Parathyroid adenoma (tissue), 2 donors: ENCODE results near the gene STXBP6.
A peak's percentile ranks its signal among the peaks of the same experiment; 100 is the strongest.

Experiments
- H2AFZ ChIP-seq: fragments of 300-600 bp; sonication (generic); one replicate; pipeline ENCODE4 v1.7.0; 2017; ENCODE audit warnings: antibody characterized with exemption, mild to moderate bottlenecking
- H3K27ac ChIP-seq: fragments of 300-600 bp; sonication (generic); one replicate; pipeline ENCODE4 v1.7.0; 2017
- H3K27me3 ChIP-seq: fragments of 300-600 bp; sonication (generic); one replicate; pipeline ENCODE4 v1.7.0; 2017; ENCODE audit warnings: low read length; ENCODE audit not compliant: control insufficient read depth, insufficient read depth
- H3K36me3 ChIP-seq: fragments of 300-600 bp; sonication (generic); one replicate; pipeline ENCODE4 v1.7.0; 2017; ENCODE audit warnings: low read length; ENCODE audit not compliant: control insufficient read depth, insufficient read depth
- H3K4me1 ChIP-seq: fragments of 300-600 bp; sonication (generic); one replicate; pipeline ENCODE4 v1.7.0; 2017; ENCODE audit warnings: control low read depth
- H3K4me2 ChIP-seq: fragments of 300-600 bp; sonication (generic); one replicate; pipeline ENCODE4 v1.7.0; 2017; ENCODE audit warnings: low read length
- H3K4me3 ChIP-seq: fragments of 300-600 bp; sonication (generic); one replicate; pipeline ENCODE4 v1.7.0; 2017; ENCODE audit warnings: low read depth, low read length
- H3K79me2 ChIP-seq: fragments of 300-600 bp; sonication (generic); one replicate; pipeline ENCODE4 v1.7.0; 2017; ENCODE audit warnings: control low read depth
- H3K9ac ChIP-seq: fragments of 300-600 bp; sonication (generic); one replicate; pipeline ENCODE4 v1.7.0; 2017; ENCODE audit warnings: mild to moderate bottlenecking
- H3K9me3 ChIP-seq: fragments of 300-600 bp; sonication (generic); one replicate; pipeline ENCODE4 v1.7.0; 2017; ENCODE audit warnings: low read length; ENCODE audit not compliant: control insufficient read depth
- TF ChIP-seq, protein P1 (sequence below): fragments of 300-600 bp; sonication (generic); IDR thresholded peaks from one replicate; pipeline ENCODE4 v1.7.0; 2017; ENCODE audit warnings: antibody characterized with exemption, mild to moderate bottlenecking
- donor health status: primary hyperparathyroidism.

STXBP6 gene

DNA sequence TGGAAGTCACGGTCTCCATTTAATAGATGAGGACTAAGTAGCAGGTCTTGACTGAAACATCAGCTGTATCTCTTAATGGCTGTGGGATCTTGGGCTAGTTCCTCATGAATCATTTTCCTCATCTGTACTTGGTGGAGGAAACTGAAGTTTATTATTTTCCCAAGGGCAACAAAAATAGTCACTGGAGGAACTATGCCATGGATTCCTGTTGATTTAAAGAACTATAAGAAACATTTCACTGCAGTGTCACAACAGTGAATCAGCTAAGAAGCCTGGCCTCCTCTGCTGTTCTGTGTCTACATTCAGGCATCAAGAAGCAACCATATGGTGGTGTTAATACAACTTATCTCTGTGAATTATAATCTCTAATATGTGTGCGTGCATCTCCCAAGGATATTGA, 200.5 kb downstream of the STXBP6 start:
- Histone ChIP-seq H3K27ac (no peak overlapping the region), H3K27me3 (no peaks in the 10 kb centered on the region), H3K9ac (no peak overlapping the region), H3K4me2 (no peak overlapping the region), H3K79me2 (no peaks in the 10 kb centered on the region), H3K4me1 (no peaks in the 10 kb centered on the region), H3K9me3 (no peaks in the 10 kb centered on the region), H2AFZ (no peak overlapping the region), H3K36me3 (no peaks in the 10 kb centered on the region), H3K4me3 (no peak overlapping the region)
- TF ChIP-seq, protein P1, sequence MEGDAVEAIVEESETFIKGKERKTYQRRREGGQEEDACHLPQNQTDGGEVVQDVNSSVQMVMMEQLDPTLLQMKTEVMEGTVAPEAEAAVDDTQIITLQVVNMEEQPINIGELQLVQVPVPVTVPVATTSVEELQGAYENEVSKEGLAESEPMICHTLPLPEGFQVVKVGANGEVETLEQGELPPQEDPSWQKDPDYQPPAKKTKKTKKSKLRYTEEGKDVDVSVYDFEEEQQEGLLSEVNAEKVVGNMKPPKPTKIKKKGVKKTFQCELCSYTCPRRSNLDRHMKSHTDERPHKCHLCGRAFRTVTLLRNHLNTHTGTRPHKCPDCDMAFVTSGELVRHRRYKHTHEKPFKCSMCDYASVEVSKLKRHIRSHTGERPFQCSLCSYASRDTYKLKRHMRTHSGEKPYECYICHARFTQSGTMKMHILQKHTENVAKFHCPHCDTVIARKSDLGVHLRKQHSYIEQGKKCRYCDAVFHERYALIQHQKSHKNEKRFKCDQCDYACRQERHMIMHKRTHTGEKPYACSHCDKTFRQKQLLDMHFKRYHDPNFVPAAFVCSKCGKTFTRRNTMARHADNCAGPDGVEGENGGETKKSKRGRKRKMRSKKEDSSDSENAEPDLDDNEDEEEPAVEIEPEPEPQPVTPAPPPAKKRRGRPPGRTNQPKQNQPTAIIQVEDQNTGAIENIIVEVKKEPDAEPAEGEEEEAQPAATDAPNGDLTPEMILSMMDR: no peak

DNA sequence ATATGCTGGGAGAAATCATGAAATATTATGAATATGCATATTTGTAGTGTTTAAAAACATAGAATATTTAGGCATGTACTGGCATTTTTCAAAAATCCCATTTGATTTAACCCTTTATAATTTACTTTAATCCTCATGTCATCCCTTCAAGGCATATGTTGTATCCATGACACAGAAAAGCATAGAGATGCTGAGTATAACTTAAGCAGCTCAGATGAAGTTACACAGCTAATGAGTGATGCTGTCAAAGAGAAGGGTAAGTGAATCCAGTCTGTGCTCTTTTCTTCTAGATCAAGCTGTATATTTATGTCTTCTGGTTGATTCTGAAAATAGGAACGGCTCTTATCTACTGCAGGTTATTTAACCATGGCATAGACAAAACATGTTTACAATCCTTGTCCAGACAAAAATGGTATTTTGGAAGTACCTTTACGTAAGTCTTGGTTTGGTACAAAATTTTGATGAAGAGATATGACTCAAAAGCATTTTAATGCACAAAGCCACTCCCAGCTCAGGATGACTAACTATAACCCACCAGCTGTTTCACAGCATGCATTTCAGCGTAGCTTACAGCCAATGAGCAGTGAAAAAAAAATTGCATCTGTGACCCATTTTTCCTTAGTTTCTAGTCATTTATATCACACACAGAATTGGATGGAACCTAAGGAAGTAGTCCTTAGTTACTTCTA, 201.7 kb downstream of the STXBP6 start:
- no peak overlapping the region for H3K4me3 ChIP-seq
- H3K9me3 ChIP-seq: no peaks in the 10 kb centered on the region
- H3K27ac ChIP-seq: no peak overlapping the region
- H3K4me2 ChIP-seq: no peak overlapping the region
- H3K4me1 ChIP-seq: no peaks in the 10 kb centered on the region
- no peaks in the 10 kb centered on the region for H3K27me3 ChIP-seq
- TF ChIP-seq, protein P1: no peak
- no peak overlapping the region for H2AFZ ChIP-seq
- no peaks in the 10 kb centered on the region for H3K79me2 ChIP-seq
- no peak overlapping the region for H3K9ac ChIP-seq
- no peaks in the 10 kb centered on the region for H3K36me3 ChIP-seq

DNA sequence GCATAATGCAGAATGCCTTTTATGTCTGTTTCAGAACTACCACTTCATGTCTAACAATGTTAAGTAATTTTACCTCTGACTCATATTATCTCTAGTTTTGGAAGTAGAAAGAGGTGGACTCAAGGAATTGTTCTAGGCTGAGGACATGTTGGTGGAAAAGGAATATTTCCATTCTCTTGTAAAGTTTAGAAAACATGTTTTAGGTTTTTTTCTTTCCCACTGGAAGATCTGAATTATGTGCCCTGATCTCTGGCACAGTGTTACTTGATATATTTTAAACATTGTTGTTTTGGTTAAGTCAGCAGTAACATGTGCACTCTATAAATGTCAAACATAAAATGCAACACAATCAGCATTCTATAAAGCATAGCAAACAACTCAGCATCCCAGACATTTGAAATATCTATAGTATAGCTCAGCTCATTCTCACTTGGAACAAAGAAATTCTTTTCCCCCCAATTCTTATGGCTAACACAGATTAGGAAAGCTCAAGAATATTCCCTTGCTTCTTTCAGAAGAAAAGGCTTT, 202.3 kb downstream of the STXBP6 start:
- H3K9me3 ChIP-seq: no peaks in the 10 kb centered on the region
- TF ChIP-seq, protein P1: no peak

DNA sequence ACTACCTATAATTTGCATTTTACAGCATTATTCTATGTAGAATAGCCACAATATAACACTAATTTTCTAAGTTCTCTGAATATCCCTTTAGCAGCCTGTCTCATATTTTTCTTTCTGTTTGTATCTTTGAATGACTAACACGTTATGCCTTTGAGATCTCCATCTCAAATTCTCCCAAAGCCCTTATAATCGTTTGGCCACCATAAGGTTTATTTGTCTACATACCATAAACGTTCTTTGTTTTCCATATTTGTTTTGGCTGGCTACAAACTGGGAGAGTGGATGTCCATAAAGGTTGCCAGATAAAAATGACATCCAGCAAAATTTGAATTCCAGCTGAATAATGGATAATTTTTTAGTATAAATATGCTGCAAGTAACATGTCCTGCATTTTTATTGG, 203.7 kb downstream of the STXBP6 start:
- no peak overlapping the region for H3K27ac ChIP-seq
- H3K4me2 ChIP-seq: no peak overlapping the region
- TF ChIP-seq, protein P1: no peak
- H3K9ac ChIP-seq: no peak overlapping the region
- H3K36me3 ChIP-seq: no peaks in the 10 kb centered on the region
- no peak overlapping the region for H3K4me3 ChIP-seq
- H2AFZ ChIP-seq: no peak overlapping the region
- no peaks in the 10 kb centered on the region for H3K79me2 ChIP-seq
- no peaks in the 10 kb centered on the region for H3K9me3 ChIP-seq
- H3K27me3 ChIP-seq: no peaks in the 10 kb centered on the region
- H3K4me1 ChIP-seq: no peaks in the 10 kb centered on the region

More for the DNA sequence above, 202.3 kb downstream of the STXBP6 start:
- Histone ChIP-seq H3K9ac (no peak overlapping the region), H3K4me1 (no peaks in the 10 kb centered on the region), H3K4me2 (peak overlapping the region; percentile 20), H3K27me3 (no peaks in the 10 kb centered on the region), H2AFZ (no peak overlapping the region), H3K4me3 (no peak overlapping the region), H3K36me3 (no peaks in the 10 kb centered on the region), H3K79me2 (no peaks in the 10 kb centered on the region), H3K27ac (no peak overlapping the region)

DNA sequence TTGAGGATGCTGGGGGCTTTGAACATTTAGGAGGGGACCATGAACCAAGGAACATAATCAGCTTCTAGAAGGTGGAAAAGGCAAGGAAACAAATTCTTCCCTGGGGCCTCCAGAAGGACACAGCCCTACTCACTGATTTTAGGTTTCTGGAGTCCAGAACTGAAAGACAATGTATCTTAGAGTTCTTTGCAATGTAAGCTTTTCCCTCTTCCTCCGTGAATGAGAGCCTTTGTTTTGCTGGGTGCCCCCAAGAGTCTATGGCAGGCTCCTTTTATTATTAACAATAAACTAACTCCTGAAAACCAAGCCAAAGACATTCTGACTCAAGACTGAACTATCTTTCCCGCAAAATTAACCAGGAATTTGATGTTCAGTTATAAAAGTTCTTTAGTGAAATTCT, 204.1 kb downstream of the STXBP6 start:
- Histone ChIP-seq H2AFZ (no peak overlapping the region), H3K79me2 (no peaks in the 10 kb centered on the region), H3K36me3 (no peaks in the 10 kb centered on the region), H3K4me3 (no peak overlapping the region), H3K4me1 (no peaks in the 10 kb centered on the region), H3K9me3 (no peaks in the 10 kb centered on the region), H3K4me2 (no peak overlapping the region), H3K27me3 (no peaks in the 10 kb centered on the region), H3K27ac (no peak overlapping the region), H3K9ac (no peak overlapping the region)
- TF ChIP-seq, protein P1: no peak
